K562 (cell line): ENCODE measurements around the gene GRIN2A. TPM values are rescaled to one million over a fixed set of nuclear protein-coding genes. Genes with fewer than 3 reads are reported as not detected.

ENCODE experiments used
- ATAC-seq: fragments of 200-7000 bp; cut with Tn5 transposase; 3 replicates; pipeline ENCODE4 v1.9.1; 2020; ENCODE audit warnings: moderate library complexity
- BruUV-seq: library from RNA; stranded (reverse); fragments of 400-500 nt; replicated peaks from 2 replicates; lab custom pipeline; 2021; lab: Mats Ljungman, UMichigan
- CTCF ChIA-PET: fragments of 300-600 bp; formaldehyde crosslinking; extraction: SDS; loops from one replicate; lab custom pipeline; 2021; ENCODE audit warnings: low intra/inter-chr PET ratio; lab: Yijun Ruan, JAX
- POLR2A ChIA-PET: fragments of 300-600, 350-650 bp; sonication (Branson Sonifier 250); formaldehyde crosslinking; extraction: SDS; loops from one replicate; lab custom pipeline; 2021; ENCODE audit warnings: antibody characterized with exemption, inconsistent platforms; lab: Yijun Ruan, JAX
- DNase-seq, 4 experiments: peaks; one replicate each; pipeline versions ENCODE4 v3.0.0 to v3.0.0-alpha.2; 2011 to 2018; ENCODE audit warnings: low spot score in 3 of 4, mixed read lengths in 3 of 4; ENCODE audit errors: extremely low read depth in 1 of 4
- FAIRE-seq: peaks from 2 replicates; lab custom pipeline; 2011; peaks lifted over from hg19 to GRCh38; lab: Jason Lieb, UNC
- H2AFZ ChIP-seq: 2 replicates; pipeline ENCODE4 v1.6.0; 2011; ENCODE audit warnings: low read depth, low read length, control low read depth, inconsistent platforms
- H3K27ac ChIP-seq: fragments of 200-600 bp; 3 replicates; pipeline ENCODE4 v1.8.0; 2011; ENCODE audit warnings: low read depth, mild to moderate bottlenecking, control low read depth, inconsistent platforms, low read length, moderate library complexity, mixed read lengths; ENCODE audit errors: extremely low read depth
- H3K27me3 ChIP-seq, 2 experiments: fragments of 300-600 bp in 1 of 2; 2 replicates in 1 of 2; 3 replicates in 1 of 2; pipeline versions ENCODE4 v1.6.0 to v1.8.0; 2011; ENCODE audit warnings: inconsistent platforms in 2 of 2, low read length in 2 of 2, mild to moderate bottlenecking in 1 of 2, mixed read lengths in 1 of 2, moderate library complexity in 1 of 2; ENCODE audit not compliant: control insufficient read depth in 2 of 2, insufficient read depth in 2 of 2
- H3K36me3 ChIP-seq: fragments of 300-600 bp; 3 replicates; pipeline ENCODE4 v1.8.0; 2011; ENCODE audit warnings: mild to moderate bottlenecking, low read length, inconsistent platforms; ENCODE audit not compliant: control insufficient read depth, insufficient read depth
- H3K4me1 ChIP-seq, 2 experiments: fragments of 200-600 bp in 1 of 2; replicated peaks in 1 of 2; 2 replicates in 1 of 2; 3 replicates in 1 of 2; pipeline versions ENCODE4 v1.5.1 to v1.8.0; 2011; ENCODE audit warnings: inconsistent platforms in 2 of 2, low read length in 2 of 2, mild to moderate bottlenecking in 1 of 2, mixed read lengths in 1 of 2, moderate library complexity in 1 of 2; ENCODE audit not compliant: control insufficient read depth in 2 of 2, insufficient read depth in 2 of 2
- H3K4me2 ChIP-seq: 2 replicates; pipeline ENCODE4 v1.6.1; 2011; ENCODE audit warnings: low read length, control low read depth, inconsistent platforms, mixed read lengths; ENCODE audit not compliant: insufficient read depth
- H3K4me3 ChIP-seq: fragments of 200-600 bp; sonication (generic), shearing (Covaris generic); 2 replicates; pipeline ENCODE4 v1.5.1; 2016; ENCODE audit warnings: control low read depth, inconsistent platforms
- H3K79me2 ChIP-seq: fragments of 200-600 bp; 3 replicates; pipeline ENCODE4 v1.8.0; 2011; ENCODE audit warnings: low read length, inconsistent platforms; ENCODE audit not compliant: control insufficient read depth, insufficient read depth
- H3K9ac ChIP-seq, 2 experiments: 2 replicates each; pipeline versions ENCODE4 v1.6.0 to v1.6.1; 2011; ENCODE audit warnings: low read depth in 2 of 2, low read length in 2 of 2, control low read depth in 1 of 2, inconsistent platforms in 1 of 2, mild to moderate bottlenecking in 1 of 2, mixed read lengths in 1 of 2; ENCODE audit not compliant: insufficient read depth in 1 of 2
- H3K9me1 ChIP-seq: one replicate; pipeline ENCODE4 v1.6.0; 2011; ENCODE audit warnings: inconsistent platforms, mild to moderate bottlenecking, low read length, moderate library complexity; ENCODE audit not compliant: control insufficient read depth, insufficient read depth
- H3K9me3 ChIP-seq: replicated peaks from 2 replicates; pipeline ENCODE4 v1.5.1; 2011; ENCODE audit warnings: low read depth, low read length, inconsistent platforms; ENCODE audit not compliant: control insufficient read depth, insufficient read depth
- H4K20me1 ChIP-seq: replicated peaks from 2 replicates; pipeline ENCODE4 v1.6.1; 2011; ENCODE audit warnings: low read length, inconsistent platforms, mixed read lengths; ENCODE audit not compliant: control insufficient read depth, insufficient read depth
- ATF1 ChIP-seq, 2 experiments: fragments of 450-650 bp in 1 of 2; IDR thresholded peaks; 2 replicates each; pipeline ENCODE4 v1.6.1; 2016; ENCODE audit warnings: missing compliant biosample characterization in 1 of 2, missing genetic modification characterization in 1 of 2
- CBX8 ChIP-seq: fragments of 200-600 bp; sonication (generic); IDR thresholded peaks from 2 replicates; pipeline ENCODE4 v1.6.1; 2012; ENCODE audit warnings: borderline replicate concordance, mixed run types, low read depth, mild to moderate bottlenecking, moderate library complexity, mixed read lengths, low read length, control low read depth, inconsistent platforms; ENCODE audit not compliant: poor library complexity, severe bottlenecking; ENCODE audit errors: extremely low read depth
- CCNT2 ChIP-seq: IDR thresholded peaks from 2 replicates; pipeline ENCODE4 v1.6.1; 2011; ENCODE audit warnings: borderline replicate concordance, low read depth, mild to moderate bottlenecking, moderate library complexity, mixed read lengths, low read length; ENCODE audit not compliant: insufficient read length; ENCODE audit errors: extremely low read depth
- COPS2 ChIP-seq: fragments of 450-650 bp; conservative IDR thresholded peaks from 2 replicates; pipeline ENCODE4 v1.6.1; 2016; ENCODE audit warnings: mild to moderate bottlenecking, moderate library complexity
- HMGN3 ChIP-seq: IDR thresholded peaks from 2 replicates; pipeline ENCODE4 v1.6.1; 2011; ENCODE audit warnings: borderline replicate concordance, low read depth, mild to moderate bottlenecking, mixed read lengths, low read length; ENCODE audit not compliant: insufficient read length; ENCODE audit errors: extremely low read depth
- NCOA6 ChIP-seq: fragments of 450-650 bp; IDR thresholded peaks from 2 replicates; pipeline ENCODE4 v1.6.1; 2017; ENCODE audit warnings: mild to moderate bottlenecking
- NFE2L1 ChIP-seq: fragments of 450-650 bp; IDR thresholded peaks from 2 replicates; pipeline ENCODE4 v1.6.1; 2016; ENCODE audit warnings: missing genetic modification characterization, low read depth, mild to moderate bottlenecking, missing compliant biosample characterization, moderate library complexity, borderline replicate concordance
- NFYB ChIP-seq: IDR thresholded peaks from 2 replicates; pipeline ENCODE4 v1.6.1; 2011; ENCODE audit warnings: mild to moderate bottlenecking, moderate library complexity; ENCODE audit not compliant: insufficient read length; ENCODE audit errors: extremely low read depth
- POLR2AphosphoS2 ChIP-seq: IDR thresholded peaks from 2 replicates; pipeline ENCODE4 v1.6.1; 2012; ENCODE audit warnings: low read length, improper control_type of control experiment
- POLR2AphosphoS5 ChIP-seq: IDR thresholded peaks from 2 replicates; pipeline ENCODE4 v1.6.1; 2011; ENCODE audit warnings: mild to moderate bottlenecking, low read depth, low read length, moderate library complexity; ENCODE audit not compliant: control insufficient read depth, insufficient read depth
- RBM34 ChIP-seq: fragments of 200-400 bp; formaldehyde crosslinking; IDR thresholded peaks from 2 replicates; pipeline ENCODE4 v1.6.1; 2018; ENCODE audit warnings: low read length, borderline replicate concordance; ENCODE audit not compliant: insufficient read depth
- SIN3A ChIP-seq, 2 experiments: fragments of 150-350 bp in 1 of 2; IDR thresholded peaks; 2 replicates each; pipeline ENCODE4 v1.6.1; 2011 to 2016; ENCODE audit warnings: borderline replicate concordance in 2 of 2, low read depth in 2 of 2, low read length in 2 of 2, mild to moderate bottlenecking in 2 of 2, moderate library complexity in 2 of 2; ENCODE audit not compliant: control insufficient read depth in 1 of 2
- SIX5 ChIP-seq, 2 experiments: IDR thresholded peaks; 2 replicates each; pipeline ENCODE4 v1.6.1; 2011; ENCODE audit warnings: low read length in 2 of 2, borderline replicate concordance in 1 of 2, low read depth in 1 of 2, mild to moderate bottlenecking in 1 of 2, moderate library complexity in 1 of 2; ENCODE audit not compliant: insufficient read depth in 1 of 2
- ZNF695 ChIP-seq: fragments of 450-650 bp; formaldehyde crosslinking; IDR thresholded peaks from 2 replicates; pipeline ENCODE4 v1.4.0; 2020; ENCODE audit warnings: mild to moderate bottlenecking, moderate library complexity
- ZNF75A ChIP-seq: fragments of 450-650 bp; formaldehyde crosslinking; IDR thresholded peaks from 2 replicates; pipeline ENCODE4 v1.4.0; 2020; ENCODE audit warnings: mild to moderate bottlenecking
- WGBS: fragments of 100-300 bp; shearing (Covaris generic); methylation state at CpG from one replicate; pipeline ENCODE4 v1.1.6; 2016; ENCODE audit warnings: low coverage, mixed read lengths; ENCODE audit not compliant: insufficient coverage; ENCODE audit errors: missing lambda C conversion rate; 5-methylcytosine and 5-hydroxymethylcytosine counted together
- in situ Hi-C: fragments of 300-500 bp; cut with MboI; formaldehyde crosslinking; loops from 4 replicates; pipeline ENCODE4 v1.15.0; 2018; ENCODE audit warnings: inconsistent platforms, mixed read lengths
- intact Hi-C: fragments of 100-400 bp; cut with micrococcal nuclease; formaldehyde crosslinking; loops from 2 replicates; pipeline ENCODE4 v1.14.2; 2022
- polyA plus RNA-seq, 8 experiments: library from polyadenylated mRNA; depleted of rRNA in 4 of 8; stranded (reverse) in 5 of 8; unstranded in 3 of 8; fragments of >200 nt; fragmentation: Nextera tagmentation in 2 of 8; fragmentation: Illumina TruSeq in 1 of 8; extraction: Ambion mirVana in 2 of 8; extraction: Trizol in 1 of 8; gene quantifications; 2 replicates each; pipeline versions ENCODE4 v1.2.1 to v1.2.3, GENCODE V29; 2011 to 2014; ENCODE audit warnings: inconsistent platforms in 1 of 8, missing spikeins in 1 of 8
- total RNA-seq, 7 experiments: library from RNA; depleted of rRNA in 6 of 7; stranded (reverse); fragments of >200 nt in 6 of 7; fragmentation: Illumina TruSeq in 2 of 7; extraction: Trizol in 2 of 7; gene quantifications; 2 replicates each; pipeline versions ENCODE4 v1.2.1 to v1.2.3, GENCODE V29; 2011 to 2021; ENCODE audit warnings: low replicate concordance in 1 of 7
- TF ChIP-seq, protein P1 (sequence below): fragments of 250-450 bp; sonication (Bioruptor Pico); IDR thresholded peaks from 2 replicates; pipeline ENCODE4 v1.9.0; 2021; ENCODE audit warnings: mild to moderate bottlenecking, inconsistent platforms

Gene GRIN2A
- total and polyA plus RNA-seq, 9 of the 15 experiments (the other 6 are each of a cell fraction or from before 2014, with no cell fraction given), result not detected

DNA sequence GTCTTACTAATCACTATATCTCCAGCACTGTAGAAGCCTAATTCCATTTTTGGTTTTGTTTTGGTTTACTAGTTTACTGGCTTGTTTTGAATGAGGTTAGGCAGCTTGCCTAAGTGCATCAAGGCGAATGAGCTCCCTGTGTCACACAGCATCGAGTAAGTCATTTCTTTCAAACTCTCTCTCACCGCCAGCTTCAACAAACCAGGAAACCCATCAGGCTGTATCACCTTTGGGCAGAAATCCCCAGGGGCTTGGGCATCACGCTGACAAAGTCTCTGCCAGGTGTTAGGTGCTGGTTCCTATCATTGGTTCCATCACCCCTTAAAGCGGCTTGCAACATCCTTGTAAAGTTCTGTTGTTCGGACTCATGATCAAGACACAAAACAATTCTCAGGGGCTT lies 226.6 kb downstream of the GRIN2A start:
- ATAC-seq (no peak), FAIRE-seq (no peak), DNase-seq (no peak)
- no peaks in the 10 kb centered on the region for H4K20me1 ChIP-seq
- intact Hi-C loops, result no loop called here
- H3K36me3 ChIP-seq, result no peaks in the 10 kb centered on the region
- TF ChIP-seq ZNF695 (no peak), CBX8 (no peak), POLR2AphosphoS5 (no peak), RBM34 (no peak), SIN3A (IDR thresholded peaks at IDR 0.05; ENCODE audit: borderline replicate concordance in 2 of 2, control insufficient read depth in 1 of 2, low read depth in 2 of 2, low read length in 2 of 2) (no peak), COPS2 (no peak), NFE2L1 (tag) (no peak), POLR2AphosphoS2 (no peak), NCOA6 (no peak), CCNT2 (no peak), NFYB (no peak), ATF1 (CRISPR knock-in tag; IDR thresholded peaks at IDR 0.05) (no peak), ATF1 (tag; IDR thresholded peaks at IDR 0.05) (no peak), ZNF75A (CRISPR knock-in tag) (no peak), SIX5 (IDR thresholded peaks at IDR 0.05; ENCODE audit: borderline replicate concordance in 1 of 2, insufficient read depth in 1 of 2, low read depth in 1 of 2, low read length in 2 of 2) (no peak), HMGN3 (no peak)
- TF ChIP-seq, protein P1, sequence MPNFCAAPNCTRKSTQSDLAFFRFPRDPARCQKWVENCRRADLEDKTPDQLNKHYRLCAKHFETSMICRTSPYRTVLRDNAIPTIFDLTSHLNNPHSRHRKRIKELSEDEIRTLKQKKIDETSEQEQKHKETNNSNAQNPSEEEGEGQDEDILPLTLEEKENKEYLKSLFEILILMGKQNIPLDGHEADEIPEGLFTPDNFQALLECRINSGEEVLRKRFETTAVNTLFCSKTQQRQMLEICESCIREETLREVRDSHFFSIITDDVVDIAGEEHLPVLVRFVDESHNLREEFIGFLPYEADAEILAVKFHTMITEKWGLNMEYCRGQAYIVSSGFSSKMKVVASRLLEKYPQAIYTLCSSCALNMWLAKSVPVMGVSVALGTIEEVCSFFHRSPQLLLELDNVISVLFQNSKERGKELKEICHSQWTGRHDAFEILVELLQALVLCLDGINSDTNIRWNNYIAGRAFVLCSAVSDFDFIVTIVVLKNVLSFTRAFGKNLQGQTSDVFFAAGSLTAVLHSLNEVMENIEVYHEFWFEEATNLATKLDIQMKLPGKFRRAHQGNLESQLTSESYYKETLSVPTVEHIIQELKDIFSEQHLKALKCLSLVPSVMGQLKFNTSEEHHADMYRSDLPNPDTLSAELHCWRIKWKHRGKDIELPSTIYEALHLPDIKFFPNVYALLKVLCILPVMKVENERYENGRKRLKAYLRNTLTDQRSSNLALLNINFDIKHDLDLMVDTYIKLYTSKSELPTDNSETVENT, result no peak
- in situ Hi-C loops, result no loop called here
- no peaks in the 10 kb centered on the region for H3K9me1 ChIP-seq
- no peak overlapping the region for H3K27ac ChIP-seq
- H3K9ac ChIP-seq, result no peak overlapping the region
- no peak overlapping the region for H2AFZ ChIP-seq
- H3K27me3 ChIP-seq, result peaks cover 0 to 4% of the 10 kb centered on the region in 2 experiments; a peak in 1 of 5 replicates
- H3K4me2 ChIP-seq, result no peak overlapping the region
- WGBS, result 2% methylated on average over 6 of the region's 6 CpGs
- ChIA-PET CTCF (no interaction called here), POLR2A (interaction anchor here (0.9 kb wide), 1 partner anchor 58 kb away, joined by 3 read pairs; no protein-coding TSS in a partner anchor)
- no peaks in the 10 kb centered on the region for H3K4me1 ChIP-seq
- H3K79me2 ChIP-seq, result no peaks in the 10 kb centered on the region
- no peak overlapping the region for H3K4me3 ChIP-seq
- BruUV-seq, result no TSS peak
- no peaks in the 10 kb centered on the region for H3K9me3 ChIP-seq
